ENCODE results near the gene POLR2A. TPM values are rescaled to one million over a fixed set of nuclear protein-coding genes. Genes with fewer than 3 reads are reported as not detected.
A peak's percentile ranks its signal among the peaks of the same experiment; 100 is the strongest.

The POLR2A gene
- total and polyA plus RNA-seq, 2 of the 4 experiments (the other 2 are of a cell fraction), result 54.0 to 56.6 TPM

- H4K20me1 ChIP-seq (ENCODE audit: insufficient read depth, low read length), result peaks cover 3% of the 10 kb centered on the region; the same call in 1 of the 2 replicates
- in situ Hi-C loops (cut with MboI; ENCODE audit: low sequenced_read_pairs), result no loop called here
- H2BK120ac ChIP-seq (ENCODE audit: low read depth, low read length), result no peak overlapping the region
- H3K9ac ChIP-seq (ENCODE audit: low read depth, low read length), result no peak overlapping the region; the same call in 1 of the 2 replicates
- no peak overlapping the region for H3K14ac ChIP-seq (replicated peaks; ENCODE audit: low read depth, low read length)
- no peaks in the 10 kb centered on the region for H3K9me3 ChIP-seq (ENCODE audit: control insufficient read depth, insufficient read depth, low read length)
- no peak overlapping the region for H3K18ac ChIP-seq (ENCODE audit: low read depth, low read length)
- no peak overlapping the region for H2BK5ac ChIP-seq (ENCODE audit: low read depth, low read length, poor library complexity, severe bottlenecking)
- no peak overlapping the region for H4K8ac ChIP-seq (ENCODE audit: low read depth in 2 of 2, low read length in 2 of 2)
- no peak overlapping the region for H3K4me2 ChIP-seq (ENCODE audit: low read depth, low read length)
- peak overlapping the region; percentile 34 for H2AK9ac ChIP-seq (replicated peaks; ENCODE audit: low read depth, low read length, poor library complexity)
- H3K27me3 ChIP-seq (ENCODE audit: control insufficient read depth, insufficient read depth, low read length), result peaks cover 34% of the 10 kb centered on the region
- no peak overlapping the region for H2BK20ac ChIP-seq (ENCODE audit: low read depth, low read length)
- H2AFZ ChIP-seq (replicated peaks; ENCODE audit: low read length, poor library complexity), result peak overlapping the region; percentile 16
- TF ChIP-seq CHD1 (IDR thresholded peaks at IDR 0.05; ENCODE audit: low read depth, low read length) (no peak), MAZ (IDR thresholded peaks at IDR 0.05; ENCODE audit: borderline replicate concordance, low read depth, low read length) (no peak), CEBPB (IDR thresholded peaks at IDR 0.05; ENCODE audit: low read depth, low read length) (no peak), NFE2L2 (IDR thresholded peaks at IDR 0.05; ENCODE audit: low read depth, low read length) (no peak)
- H3K79me1 ChIP-seq (ENCODE audit: low read depth in 1 of 2, low read length in 2 of 2), result peaks cover 0 to 2% of the 10 kb centered on the region in 2 experiments; a peak in 1 of 4 replicates
- H4K91ac ChIP-seq (ENCODE audit: insufficient read depth, low read depth, low read length), result no peak overlapping the region
- DNase-seq, result no peak
- dilution Hi-C loops (cut with HindIII; ENCODE audit: low sequenced_read_pairs, unreplicated experiment), result no loop called here
- H3K4ac ChIP-seq (ENCODE audit: low read depth, low read length), result no peak overlapping the region
- H3K56ac ChIP-seq (ENCODE audit: extremely low read depth, insufficient read depth, low read length), result no peak overlapping the region
- no peak overlapping the region for H4K5ac ChIP-seq (ENCODE audit: low read depth, low read length)
- H2BK15ac ChIP-seq (ENCODE audit: low read depth, low read length), result no peak overlapping the region
- intact Hi-C loops (cut with micrococcal nuclease), result loop anchor here (1.0 to 5.0 kb wide), 4 partner anchors 33 to 123 kb away; partner anchors contain the start of genes KCTD11, SENP3 and TMEM256
- BruUV-seq (replicated peaks), result no TSS peak
- WGBS, 2 experiments (ENCODE audit: extremely low coverage in 2 of 2, insufficient read length in 1 of 2), result 24% methylated on average over 14 of the region's 48 CpGs; no CpG with 5 or more reads in 1 of the 2 experiments
- H3K9me1 ChIP-seq (ENCODE audit: insufficient read depth, low read length), result no peaks in the 10 kb centered on the region
- POLR2A ChIA-PET (ENCODE audit: unreplicated experiment), result no interaction called here
- H3K4me3 ChIP-seq (ENCODE audit: insufficient read depth, low read depth, low read length), result peak overlapping the region; percentile 12; the same call in 1 of the 2 replicates
- no peak overlapping the region for H2AK5ac ChIP-seq (ENCODE audit: low read depth, low read length)
- no peaks in the 10 kb centered on the region for H3K36me3 ChIP-seq (ENCODE audit: control insufficient read depth, insufficient read depth, low read length)
- no peak overlapping the region for H3K23ac ChIP-seq (ENCODE audit: low read depth, low read length)
- no peak for ATAC-seq (ENCODE audit: low read depth)
- CTCF ChIA-PET, result interaction anchor here (0.6 to 1.8 kb wide), 2 partner anchors 39 to 161 kb away, joined by 6 to 10 read pairs; no protein-coding TSS in a partner anchor
- H3K27ac ChIP-seq (ENCODE audit: insufficient read depth, low read length), result no peak overlapping the region
- peaks cover 8% of the 10 kb centered on the region for H3K4me1 ChIP-seq (ENCODE audit: control insufficient read depth, insufficient read depth, low read length)
Measured at GRCh38 chr17:7437950-7438614, 46.1 kb upstream of the POLR2A start.
